ENCODE data around the gene TMEM151B. TPM values are rescaled to one million over a fixed set of nuclear protein-coding genes. Genes with fewer than 3 reads are reported as not detected.
A peak's percentile ranks its signal among the peaks of the same experiment; 100 is the strongest.

Gene TMEM151B
- total and polyA plus RNA-seq, 9 of the 15 experiments (the other 6 are each of a cell fraction or from before 2014, with no cell fraction given), result not detected

DNA sequence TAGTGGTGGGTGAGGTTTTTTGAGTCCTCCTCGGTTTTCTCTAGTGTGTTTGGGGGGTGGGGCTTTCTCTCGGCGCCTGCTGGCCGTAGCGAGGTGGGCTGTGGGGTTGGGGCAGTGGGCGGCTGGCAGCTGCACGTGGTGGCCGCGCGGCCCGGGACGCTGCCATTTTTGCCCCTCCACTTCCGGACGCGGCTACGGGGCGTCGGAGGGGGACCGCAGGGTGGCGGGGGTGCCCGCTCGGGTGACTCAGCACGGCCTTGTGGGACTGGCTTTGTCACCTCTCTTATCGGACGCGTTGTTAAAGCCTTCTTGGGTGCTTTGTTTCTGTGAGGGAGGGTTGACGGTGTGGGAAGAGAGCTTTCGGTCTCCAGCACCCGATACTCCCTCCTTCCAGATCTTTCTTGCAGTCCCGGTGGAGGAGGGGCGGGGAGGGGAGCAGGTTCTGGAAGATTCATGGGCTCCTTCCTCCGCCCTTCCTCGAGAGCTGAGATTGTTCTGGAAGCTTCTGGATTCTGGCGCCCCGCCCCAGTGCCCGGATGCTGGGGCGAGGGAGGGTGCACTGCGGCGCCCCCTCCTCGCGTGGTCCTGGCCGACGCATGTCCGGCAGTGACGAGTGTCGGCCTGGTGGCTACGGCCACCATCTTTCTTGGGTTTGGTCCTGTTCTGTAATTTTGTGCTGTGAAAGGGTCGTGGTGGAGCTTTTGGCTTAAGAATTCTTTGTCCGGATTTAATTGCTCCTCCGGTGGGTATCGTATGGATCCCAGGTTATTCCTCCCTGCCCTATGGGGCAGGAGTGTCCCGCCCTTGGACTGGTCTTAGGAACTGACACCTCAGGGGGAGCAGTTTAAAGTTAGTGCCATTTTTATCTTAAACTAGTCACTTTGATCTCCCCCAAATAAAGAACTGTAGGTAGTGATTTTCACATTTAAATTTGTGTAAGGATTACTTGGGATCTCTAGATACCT lies 22.6 kb upstream of the TMEM151B start (continued):
- TF ChIP-seq ZBTB34 (CRISPR knock-in tag; IDR thresholded peaks at IDR 0.05) (no peak), HDGF (IDR thresholded peaks at IDR 0.05) (no peak), ZNF384 (IDR thresholded peaks at IDR 0.05; ENCODE audit: low read depth, low read length) (no peak), ZNF133 (CRISPR knock-in tag; IDR thresholded peaks at IDR 0.05) (no peak), LCOR (CRISPR knock-in tag; IDR thresholded peaks at IDR 0.05) (peak; percentile 86), PML (IDR thresholded peaks at IDR 0.05; ENCODE audit: low read length) (no peak), PRMT5 (CRISPR knock-in tag; IDR thresholded peaks at IDR 0.05) (peak; percentile 58; the same call in 1 of the 2 replicates), MCM2 (IDR thresholded peaks at IDR 0.05; ENCODE audit: low read depth) (no peak), HNRNPK (IDR thresholded peaks at IDR 0.05; ENCODE audit: low read depth, low read length, poor library complexity, severe bottlenecking) (peak; percentile 49), CBX5 (IDR thresholded peaks at IDR 0.05; ENCODE audit: borderline replicate concordance, low read depth) (no peak), PHF8 (IDR thresholded peaks at IDR 0.05; ENCODE audit: borderline replicate concordance, low read length) (no peak), E2F3 (CRISPR knock-in tag; IDR thresholded peaks at IDR 0.05) (peak; percentile 68), CBFA2T2 (conservative IDR thresholded peaks at IDR 0.05) (no peak), NR2F6 (CRISPR knock-in tag; IDR thresholded peaks at IDR 0.05) (no peak), IRF1 (CRISPR knock-in tag; IDR thresholded peaks at IDR 0.05; ENCODE audit: borderline replicate concordance) (peak; percentile 89), TCF7L2 (IDR thresholded peaks at IDR 0.05; ENCODE audit: low read depth, low read length) (no peak), MAZ (CRISPR knock-in tag; conservative IDR thresholded peaks at IDR 0.05 in 1 of 2, IDR thresholded peaks at IDR 0.05 in 1 of 2) (peak; percentile 98 to 99), HLTF (IDR thresholded peaks at IDR 0.05) (0 out of 2 replicates have a peak, but pooled peaks have one; percentile 47)
- TF ChIP-seq, protein P1, sequence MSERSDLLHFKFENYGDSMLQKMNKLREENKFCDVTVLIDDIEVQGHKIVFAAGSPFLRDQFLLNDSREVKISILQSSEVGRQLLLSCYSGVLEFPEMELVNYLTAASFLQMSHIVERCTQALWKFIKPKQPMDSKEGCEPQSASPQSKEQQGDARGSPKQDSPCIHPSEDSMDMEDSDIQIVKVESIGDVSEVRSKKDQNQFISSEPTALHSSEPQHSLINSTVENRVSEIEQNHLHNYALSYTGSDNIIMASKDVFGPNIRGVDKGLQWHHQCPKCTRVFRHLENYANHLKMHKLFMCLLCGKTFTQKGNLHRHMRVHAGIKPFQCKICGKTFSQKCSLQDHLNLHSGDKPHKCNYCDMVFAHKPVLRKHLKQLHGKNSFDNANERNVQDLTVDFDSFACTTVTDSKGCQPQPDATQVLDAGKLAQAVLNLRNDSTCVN (CRISPR knock-in tag; IDR thresholded peaks at IDR 0.05), result no peak
- TF ChIP-seq, protein P2, sequence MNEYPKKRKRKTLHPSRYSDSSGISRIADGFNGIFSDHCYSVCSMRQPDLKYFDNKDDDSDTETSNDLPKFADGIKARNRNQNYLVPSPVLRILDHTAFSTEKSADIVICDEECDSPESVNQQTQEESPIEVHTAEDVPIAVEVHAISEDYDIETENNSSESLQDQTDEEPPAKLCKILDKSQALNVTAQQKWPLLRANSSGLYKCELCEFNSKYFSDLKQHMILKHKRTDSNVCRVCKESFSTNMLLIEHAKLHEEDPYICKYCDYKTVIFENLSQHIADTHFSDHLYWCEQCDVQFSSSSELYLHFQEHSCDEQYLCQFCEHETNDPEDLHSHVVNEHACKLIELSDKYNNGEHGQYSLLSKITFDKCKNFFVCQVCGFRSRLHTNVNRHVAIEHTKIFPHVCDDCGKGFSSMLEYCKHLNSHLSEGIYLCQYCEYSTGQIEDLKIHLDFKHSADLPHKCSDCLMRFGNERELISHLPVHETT (CRISPR knock-in tag; conservative IDR thresholded peaks at IDR 0.05 in 1 of 2, IDR thresholded peaks at IDR 0.05 in 1 of 2), result no peak
- TF ChIP-seq, protein P3, sequence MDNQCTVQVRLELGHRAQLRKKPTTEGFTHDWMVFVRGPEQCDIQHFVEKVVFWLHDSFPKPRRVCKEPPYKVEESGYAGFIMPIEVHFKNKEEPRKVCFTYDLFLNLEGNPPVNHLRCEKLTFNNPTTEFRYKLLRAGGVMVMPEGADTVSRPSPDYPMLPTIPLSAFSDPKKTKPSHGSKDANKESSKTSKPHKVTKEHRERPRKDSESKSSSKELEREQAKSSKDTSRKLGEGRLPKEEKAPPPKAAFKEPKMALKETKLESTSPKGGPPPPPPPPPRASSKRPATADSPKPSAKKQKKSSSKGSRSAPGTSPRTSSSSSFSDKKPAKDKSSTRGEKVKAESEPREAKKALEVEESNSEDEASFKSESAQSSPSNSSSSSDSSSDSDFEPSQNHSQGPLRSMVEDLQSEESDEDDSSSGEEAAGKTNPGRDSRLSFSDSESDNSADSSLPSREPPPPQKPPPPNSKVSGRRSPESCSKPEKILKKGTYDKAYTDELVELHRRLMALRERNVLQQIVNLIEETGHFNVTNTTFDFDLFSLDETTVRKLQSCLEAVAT (IDR thresholded peaks at IDR 0.05), result 0 out of 4 replicates have a peak, but pooled peaks of 1 of the 2 experiments have one; percentile 36

All from K562 (cell line).